HG03097 (cell line): ENCODE results near the gene EDC3.
"Not testable (repeated sequence)": the region's sequence is repeated elsewhere in the genome, so short reads cannot be mapped to it uniquely, and the experiment has no call there.

Experiments
- ATAC-seq: cut with Tn5 transposase; IDR thresholded peaks from one replicate; pipeline ENCODE4 v1.9.1; 2021; ENCODE audit not compliant: unreplicated experiment, low FRiP score

The EDC3 gene

DNA sequence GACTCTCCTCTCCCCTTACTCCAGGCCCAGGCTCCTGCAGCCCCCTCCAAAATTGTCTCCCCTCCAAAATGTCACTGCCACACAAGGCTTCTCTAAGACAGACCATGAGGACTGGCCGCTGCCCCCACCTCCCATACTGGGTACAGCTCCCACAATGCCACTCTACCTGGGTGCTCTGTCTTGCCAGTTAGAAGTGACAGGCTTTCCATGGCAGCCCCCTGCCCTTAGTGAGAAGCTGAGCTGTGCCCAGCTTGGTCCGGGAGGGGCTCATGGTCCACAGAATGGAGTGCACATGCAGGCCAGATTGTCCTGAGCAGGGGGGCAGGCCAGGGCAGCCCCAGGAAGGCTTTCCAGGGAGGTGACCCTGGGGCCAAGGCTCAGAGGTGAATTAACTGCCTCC is 83.1 kb downstream of the EDC3 start:
- ATAC-seq = no peak

DNA sequence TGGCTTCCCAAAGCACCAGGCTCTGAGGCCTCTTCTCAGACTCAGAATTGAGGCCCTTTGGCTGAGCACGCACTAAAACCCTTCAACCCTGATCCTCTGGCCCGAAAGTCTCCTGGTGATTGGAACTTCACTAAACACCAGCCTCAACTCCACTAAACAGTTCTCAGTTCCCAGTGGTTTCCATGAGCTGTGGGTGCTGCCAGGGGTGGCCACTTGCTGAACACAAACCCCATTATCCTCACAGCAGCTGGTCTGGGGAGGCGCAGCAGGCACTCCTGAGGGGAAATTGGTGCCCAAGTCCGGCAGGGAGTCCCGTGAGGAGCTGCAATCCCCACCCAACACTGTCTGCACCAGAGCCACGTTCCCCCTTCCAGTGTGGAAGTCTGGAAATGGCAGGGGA is 84.0 kb downstream of the EDC3 start:
- no peak for ATAC-seq

DNA sequence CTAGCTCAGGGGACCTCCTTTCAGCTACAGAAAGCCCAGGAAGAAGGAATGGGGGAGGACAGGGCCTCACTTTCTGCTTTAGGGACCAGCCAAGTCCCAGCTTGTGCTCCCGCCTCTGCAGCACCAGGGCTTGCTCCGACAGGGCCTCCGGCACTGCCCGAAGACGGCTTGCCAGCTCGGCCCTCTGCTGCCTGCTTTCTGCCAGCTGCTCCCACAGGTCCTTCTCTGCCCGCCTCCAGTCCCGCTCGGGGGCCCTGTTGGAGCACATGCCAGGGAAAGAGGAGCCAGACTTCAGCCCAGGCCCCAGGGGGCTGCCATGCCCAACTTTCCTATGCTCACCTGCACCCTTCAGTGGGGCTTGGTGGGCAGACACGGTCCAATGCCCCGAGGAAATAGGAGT is 84.5 kb downstream of the EDC3 start:
- no peak for ATAC-seq

DNA sequence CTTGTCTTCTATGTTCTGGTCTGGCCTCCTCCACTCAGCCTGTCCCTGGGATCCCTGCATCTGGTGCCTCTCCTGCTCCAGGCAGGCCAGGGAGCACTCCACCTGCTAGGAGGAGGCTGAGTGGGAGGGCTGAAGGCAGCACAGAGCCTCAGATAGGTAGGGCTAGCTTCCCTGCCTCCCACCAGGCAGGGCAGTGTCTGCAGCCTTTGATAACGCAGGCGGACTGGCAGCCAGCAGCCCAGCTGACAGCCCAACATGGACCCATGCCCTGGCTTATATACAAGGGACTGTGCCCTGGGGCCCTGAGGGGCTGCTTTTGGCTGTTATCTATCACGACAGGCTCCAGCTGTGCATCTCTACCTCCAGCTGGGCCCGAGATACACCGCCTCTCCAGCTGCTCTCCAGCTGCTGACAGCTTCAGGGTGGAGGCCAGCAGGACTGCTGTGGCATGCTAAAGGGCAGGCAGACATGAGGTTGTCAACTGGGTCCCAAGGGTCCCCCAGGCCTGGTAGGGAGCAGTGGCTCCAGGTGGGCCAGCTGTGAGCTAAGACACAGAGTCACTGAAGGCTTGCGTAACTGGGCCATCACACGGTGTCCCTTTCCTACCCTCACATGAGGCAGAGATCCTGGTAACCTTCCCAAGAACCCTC is 85.4 kb downstream of the EDC3 start:
- ATAC-seq = no peak

DNA sequence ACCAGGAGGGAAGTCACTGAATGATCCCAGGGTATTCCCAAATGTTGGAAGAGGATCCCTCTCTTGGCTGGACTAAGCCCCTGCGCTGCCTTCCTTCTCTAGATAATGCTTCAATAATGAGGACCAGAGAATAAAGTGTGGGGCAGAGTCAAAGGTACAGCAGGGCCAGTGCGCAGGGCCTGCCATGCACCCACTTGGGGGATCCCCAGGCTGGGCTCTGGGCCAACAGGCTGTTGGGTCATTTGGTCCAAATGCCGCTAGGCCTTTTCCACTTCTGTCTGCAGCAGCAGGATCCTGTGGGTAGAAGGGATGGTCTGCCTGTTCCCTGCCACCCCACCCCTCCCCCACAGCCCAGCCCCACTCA is 85.9 kb downstream of the EDC3 start:
- ATAC-seq = no peak

DNA sequence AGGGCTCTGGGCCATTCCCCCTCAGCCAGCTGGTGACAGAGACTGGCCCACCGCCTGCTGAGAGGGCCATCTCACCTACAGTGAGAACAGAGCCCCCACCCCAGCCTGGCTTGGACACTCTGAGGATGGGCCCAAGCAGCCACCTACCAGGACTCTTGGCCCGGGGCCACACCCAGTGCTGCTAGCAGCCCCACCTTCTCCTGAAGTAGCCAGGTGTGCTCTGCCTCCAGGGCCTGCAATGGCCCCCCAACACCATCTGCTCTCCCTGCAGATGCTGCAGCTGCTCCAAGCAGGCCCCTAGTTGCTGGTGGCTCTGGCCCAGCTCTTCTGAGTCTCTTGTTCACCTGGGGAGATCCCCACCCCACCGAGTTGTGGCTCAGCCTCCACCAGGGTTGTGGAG is 87.0 kb downstream of the EDC3 start:
- no peak for ATAC-seq

DNA sequence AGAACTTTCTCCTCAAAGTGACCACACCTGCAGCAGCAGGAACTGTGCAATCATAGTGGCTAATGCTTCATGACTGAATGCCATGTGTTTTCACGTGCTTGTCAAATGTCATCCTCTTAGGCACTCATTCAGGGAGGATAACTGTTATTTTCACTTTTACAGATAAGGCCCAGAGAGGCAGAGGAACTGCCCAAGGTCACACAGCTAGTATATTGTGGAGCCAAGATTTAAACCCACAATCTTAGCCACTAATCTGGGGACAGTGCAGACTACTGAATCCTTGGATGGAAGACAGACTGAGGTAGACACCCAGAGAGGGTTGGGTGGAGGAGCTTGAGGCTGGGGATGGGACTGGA is 90.1 kb downstream of the EDC3 start:
- ATAC-seq = no peak

DNA sequence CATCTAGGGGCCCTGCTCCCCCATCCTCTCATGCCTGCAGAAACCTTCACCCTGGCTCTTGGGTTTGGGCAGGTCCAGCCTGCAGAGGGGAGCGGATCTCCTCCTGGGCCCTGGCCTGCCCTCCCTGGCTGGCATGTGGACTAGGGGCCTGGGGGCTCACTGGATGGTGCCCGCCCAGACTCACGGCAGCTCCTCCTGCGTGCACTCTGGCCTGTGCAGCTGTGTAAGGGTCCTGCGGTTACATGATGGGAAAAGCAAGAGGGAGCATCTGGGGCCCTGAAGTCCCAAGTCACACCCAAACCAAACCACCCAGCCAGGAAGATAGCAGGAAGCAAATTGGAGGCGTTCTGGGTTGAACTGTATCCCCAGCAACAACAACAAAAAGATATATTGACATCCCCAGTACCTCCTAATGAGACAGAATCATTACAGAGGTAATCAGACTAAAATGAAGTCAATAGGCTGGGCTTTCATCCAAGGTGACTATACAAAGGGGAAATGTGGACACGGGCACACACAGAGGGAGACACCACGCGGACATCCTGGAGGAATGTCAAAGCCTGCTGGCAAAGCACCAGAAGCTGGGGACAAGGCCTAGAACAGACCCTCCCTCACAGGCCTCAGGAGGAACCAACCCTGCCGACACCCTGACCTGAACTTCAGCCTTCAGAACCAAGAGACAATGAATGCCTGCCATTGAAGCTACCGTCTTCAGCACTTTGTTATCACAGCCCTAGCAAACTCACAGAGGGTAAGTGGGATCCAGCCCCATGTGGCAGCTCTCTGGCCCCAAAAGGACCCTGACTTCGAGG is 90.6 kb downstream of the EDC3 start:
- no peak for ATAC-seq

DNA sequence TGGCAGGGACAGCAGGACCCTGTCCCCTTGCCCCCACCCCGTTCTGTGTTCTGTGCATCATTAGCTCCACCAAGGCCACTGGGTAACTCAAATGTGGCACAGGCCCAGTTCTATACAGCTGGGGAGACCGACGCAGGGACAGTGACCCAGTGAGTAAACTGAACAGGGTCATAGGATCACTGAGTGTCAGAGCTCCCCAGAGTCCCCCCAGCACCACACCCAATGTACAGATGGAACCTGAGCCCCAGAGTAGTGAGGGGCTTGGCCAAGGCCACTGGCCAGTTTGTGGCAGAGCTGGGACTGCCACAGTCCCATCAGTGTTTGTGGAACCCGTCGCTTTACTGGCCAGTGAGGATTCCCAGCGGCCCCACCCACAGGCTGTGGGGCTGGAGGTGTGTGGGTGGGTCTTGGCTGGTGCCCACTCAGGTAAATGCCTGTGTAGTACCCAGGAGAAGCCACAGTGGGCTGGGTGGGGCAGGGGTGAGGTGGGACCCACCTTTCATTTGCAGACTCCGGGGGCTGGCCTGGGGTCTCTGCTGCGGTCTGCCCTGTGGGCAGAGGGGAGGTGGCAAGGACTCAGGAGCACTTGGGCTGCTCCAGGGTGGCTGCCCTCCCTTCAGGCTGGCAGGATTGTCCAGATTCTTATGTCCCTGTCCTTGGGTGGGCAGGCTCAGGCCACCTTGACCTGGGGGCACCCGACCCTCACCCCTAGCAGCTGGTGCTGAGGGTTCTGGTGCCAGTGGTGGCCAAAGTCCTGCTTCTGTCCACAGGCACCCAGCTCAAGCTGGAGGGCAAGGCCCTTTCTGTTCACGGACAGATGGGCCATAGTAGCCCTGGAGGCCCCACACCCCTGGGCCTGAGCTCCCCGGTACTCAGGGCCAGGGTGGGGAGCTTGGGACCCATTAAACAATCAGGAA is 91.8 kb downstream of the EDC3 start:
- ATAC-seq = no peak

DNA sequence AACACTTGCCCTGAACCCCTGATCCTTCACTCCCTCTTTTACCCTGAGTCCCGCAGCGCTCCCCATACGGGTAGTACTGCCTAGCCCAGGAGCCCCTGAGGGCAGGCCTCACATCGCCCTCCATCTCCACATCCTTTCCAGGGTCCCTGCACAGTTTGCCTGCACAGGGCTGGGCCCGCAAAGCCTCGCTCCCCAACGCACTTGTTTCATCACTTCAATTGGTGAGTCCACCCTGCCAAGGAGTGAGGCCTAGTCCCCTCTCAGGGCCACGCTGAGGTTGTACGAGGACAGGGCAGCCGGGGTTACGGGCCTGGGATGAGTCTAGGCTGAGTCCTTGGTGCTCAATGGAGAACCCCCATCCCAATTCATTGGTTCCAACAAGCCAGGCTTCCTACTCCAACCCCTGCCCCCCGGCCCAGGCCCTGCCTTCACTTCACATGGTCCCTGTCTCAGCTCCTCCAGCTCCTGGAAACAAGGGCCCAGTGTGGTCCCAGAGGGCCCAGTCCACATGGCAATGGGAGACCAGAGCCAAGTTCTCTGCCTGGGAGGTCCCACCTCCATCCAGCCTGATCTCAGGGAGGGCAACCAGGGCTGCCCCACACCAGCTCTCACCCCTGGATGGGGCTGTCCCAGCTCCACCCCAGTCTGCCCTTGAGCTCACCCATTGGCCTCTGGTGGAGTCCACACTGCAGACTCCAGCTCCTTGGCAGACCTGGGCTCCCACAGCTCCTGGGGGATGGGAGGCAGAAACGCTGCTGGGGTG is 92.6 kb downstream of the EDC3 start:
- ATAC-seq = no peak

DNA sequence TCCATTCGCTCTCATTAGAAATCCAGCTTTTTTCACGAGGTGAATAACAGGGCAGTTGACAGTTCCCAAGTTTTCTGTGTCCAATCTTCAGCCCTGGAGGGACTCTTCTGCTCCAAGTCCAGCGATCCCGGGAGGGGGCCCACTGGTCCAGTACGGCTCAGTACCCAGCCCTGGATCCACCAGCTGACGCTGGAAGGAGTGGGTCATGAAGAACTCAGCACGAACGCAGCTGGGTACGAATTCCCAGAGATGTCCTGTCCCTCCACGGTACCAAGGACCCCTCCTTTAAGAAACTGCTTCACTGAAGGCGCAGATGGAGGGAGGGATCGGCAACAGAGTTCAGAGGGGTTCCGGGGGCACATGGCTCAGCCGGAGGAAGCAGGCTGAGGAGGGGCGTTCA is 96.7 kb downstream of the EDC3 start:
- no peak for ATAC-seq

DNA sequence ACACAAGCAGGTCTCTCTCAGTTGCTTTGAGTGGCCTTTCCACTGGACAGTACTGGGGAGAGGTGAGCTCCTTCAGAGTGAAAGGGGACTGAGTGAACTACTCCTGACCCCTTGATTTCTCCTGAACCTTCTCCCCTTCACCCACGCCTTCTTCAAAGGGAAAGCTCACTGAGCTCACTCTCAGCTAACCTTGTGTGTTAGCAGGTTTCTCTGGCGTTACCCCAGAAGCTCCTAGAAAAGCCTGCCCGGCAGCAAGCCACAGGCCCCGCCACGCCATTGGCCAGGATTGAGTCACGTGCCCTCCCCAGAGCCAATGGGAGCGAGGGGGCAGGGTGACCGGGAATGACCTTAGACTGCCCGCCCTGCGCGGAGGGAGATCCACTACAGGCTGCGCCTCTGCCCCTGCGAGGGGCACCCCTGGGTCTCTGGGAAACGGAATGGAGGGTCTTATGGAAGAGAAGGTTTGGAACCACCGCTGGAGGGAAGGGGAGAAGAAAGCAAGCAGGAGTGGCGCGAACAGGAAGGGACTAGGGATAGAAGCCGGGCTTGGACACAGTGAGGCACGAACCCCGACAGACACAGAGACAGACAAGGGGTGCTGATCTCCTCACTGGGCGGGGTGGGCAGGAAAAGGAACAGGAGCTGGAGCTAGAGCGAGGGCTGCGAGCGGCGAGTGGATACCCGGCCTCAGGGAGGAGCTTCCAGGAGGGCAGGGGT is 97.5 kb downstream of the EDC3 start:
- ATAC-seq = peak; percentile 73

DNA sequence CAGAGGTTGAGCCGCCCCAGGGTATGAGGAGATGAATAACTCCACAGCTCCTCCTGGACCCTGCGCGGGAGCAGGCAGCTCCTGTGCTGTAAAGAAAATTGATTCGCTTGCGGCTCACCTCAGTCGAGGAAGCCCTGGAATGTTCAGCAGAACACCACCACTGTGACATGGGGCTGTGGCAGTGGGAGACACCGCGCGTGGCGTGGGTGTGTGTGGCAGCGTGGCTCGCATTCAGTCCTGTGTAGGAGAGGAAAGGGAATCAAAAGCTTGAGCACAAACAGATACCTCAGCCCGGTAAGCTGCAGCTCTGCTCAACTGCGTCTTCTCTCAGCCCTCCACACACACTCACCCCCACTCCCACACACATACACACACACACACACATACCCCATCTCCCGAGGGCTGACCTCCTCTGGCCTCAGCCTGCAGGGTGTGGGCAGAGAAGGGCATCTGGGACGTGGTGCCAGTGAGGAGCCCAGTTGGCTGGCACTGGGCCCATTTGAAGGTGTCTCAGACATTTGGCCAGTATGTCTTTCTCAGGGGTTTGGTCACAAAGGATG is 98.6 kb downstream of the EDC3 start:
- not testable (repeated sequence) for ATAC-seq

DNA sequence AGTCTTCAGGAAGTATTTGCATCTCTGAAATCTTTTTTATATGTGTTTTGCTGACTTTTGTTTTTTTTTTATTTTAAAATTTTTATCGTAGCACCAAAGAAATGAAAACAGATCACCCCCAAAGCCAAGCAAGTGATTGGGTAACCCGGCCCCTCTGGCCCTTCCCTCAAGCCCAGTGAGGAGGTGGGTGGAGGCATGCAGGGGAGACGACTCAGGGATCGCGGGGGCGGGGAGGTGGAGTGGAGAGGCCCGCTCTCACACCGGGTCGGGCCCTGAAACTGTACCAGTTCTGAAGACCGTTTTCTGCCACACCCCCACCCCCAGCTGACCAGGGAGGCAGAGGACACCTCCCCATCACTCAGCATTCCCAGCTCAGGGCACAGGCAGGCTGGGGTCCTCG is 99.1 kb downstream of the EDC3 start:
- not testable (repeated sequence) for ATAC-seq

DNA sequence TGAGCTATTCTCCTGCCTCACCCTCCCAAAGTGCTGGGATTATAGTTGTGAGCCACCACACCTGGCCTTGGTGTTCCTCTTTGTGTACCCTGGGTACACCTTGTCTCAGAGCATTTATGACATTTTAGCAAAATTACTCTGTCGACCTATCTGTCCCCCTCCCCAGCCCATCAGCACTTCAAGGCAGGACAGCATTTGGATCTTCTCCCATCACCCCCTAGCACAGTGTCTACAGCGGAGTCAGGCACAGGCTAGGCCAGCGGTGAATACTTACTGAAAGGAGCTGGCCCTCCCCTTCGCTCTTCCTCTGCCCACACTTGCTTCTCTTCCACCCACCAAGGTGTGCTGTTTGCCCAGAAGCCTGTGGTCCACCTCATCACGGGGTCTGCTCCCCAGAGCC is 100.6 kb downstream of the EDC3 start:
- no peak for ATAC-seq

DNA sequence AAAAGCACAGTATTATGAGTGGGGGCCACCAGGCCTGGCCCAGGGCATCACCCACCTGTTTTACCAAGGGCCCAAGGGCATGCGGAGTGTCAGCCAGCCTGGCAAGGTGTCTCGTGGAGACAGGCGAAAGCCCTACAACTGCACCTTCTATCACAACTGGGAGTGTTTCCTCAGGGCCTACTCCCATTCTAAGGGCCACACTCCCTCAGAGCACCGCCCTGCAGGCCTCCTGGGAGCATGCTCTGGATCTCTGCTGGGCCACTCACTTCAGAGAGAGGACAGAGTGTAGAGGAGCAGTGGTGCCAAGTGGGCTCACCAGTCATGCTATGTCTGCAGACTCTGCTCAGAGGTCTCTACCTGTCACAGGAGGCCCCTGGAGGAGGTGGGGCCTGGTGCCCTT is 101.4 kb downstream of the EDC3 start:
- no peak for ATAC-seq

DNA sequence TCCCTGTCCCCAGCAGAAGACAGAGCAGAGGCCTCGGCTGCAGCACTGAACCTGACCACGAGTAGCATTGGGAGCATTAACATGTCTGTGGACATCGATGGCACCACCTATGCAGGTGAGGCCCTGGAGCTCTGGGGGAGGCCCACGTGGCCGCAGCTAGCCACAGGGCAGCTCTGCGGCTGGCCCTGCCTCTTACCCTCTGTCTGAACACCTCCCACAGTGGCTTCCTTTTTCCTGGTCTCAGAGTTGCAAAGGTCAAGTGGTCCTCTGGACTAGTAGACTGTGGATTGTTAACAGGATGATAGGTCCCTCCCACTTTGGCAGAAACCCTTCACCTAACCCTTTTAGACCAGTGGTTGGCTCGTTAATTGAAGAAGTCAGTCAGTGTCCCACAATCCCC is 102.7 kb downstream of the EDC3 start:
- ATAC-seq = no peak

DNA sequence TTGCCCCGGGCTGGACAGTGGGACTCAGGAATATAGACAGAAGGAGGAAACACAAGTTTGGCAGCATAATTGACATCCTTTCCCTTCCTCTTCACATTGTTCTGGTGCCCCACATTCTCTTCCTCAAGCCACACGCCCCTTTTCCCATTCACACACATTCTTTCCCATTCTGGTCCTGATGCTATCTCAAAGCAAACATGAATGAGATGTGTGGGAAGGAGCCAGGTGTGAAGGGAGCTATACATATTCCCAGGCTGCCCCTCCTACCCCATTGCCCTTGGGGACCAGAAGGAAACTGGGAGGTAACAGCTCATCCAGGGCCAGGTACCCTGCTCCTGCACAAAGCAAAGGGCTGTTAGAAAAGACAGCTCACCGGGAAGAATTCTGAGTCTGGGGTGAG is 103.6 kb downstream of the EDC3 start:
- no peak for ATAC-seq

DNA sequence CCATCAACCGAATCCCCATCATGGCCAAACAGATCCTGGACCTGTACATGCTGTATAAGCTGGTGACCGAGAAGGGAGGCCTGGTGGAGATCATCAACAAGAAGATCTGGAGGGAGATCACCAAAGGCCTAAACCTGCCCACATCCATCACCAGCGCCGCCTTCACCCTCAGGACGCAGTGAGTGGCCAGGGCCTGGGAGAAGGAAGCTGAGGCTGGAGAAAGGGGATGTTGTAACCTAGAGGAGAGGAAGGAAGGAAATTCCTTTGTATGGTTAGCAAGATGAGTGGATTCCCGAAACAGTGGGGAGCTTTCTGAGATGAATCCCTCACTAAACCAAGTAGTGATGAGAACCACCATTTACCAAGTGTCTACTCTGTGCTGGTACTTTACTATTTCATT is 106.0 kb downstream of the EDC3 start:
- no peak for ATAC-seq

DNA sequence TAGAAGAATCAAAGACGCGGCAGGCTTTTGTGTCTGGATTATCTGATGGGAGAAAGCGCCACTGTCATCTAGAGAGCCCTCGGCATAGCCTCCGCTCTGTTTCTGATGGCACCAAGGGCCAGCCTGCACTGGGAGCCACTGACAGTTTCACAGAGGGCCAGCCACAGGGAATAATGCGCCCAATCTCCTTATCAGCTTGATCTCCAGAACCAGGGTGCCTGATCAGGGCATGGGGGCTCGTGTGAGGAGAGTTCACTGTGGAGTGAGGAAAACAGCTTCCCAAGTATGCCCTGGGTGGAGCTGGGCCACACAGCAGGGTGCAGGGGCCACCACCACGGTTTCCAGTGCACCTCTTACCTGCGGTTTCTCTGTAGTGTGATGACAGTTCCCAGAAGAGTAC is 110.0 kb downstream of the EDC3 start:
- no peak for ATAC-seq
